ENCODE data around the gene SLC13A5.

The SLC13A5 gene

DNA sequence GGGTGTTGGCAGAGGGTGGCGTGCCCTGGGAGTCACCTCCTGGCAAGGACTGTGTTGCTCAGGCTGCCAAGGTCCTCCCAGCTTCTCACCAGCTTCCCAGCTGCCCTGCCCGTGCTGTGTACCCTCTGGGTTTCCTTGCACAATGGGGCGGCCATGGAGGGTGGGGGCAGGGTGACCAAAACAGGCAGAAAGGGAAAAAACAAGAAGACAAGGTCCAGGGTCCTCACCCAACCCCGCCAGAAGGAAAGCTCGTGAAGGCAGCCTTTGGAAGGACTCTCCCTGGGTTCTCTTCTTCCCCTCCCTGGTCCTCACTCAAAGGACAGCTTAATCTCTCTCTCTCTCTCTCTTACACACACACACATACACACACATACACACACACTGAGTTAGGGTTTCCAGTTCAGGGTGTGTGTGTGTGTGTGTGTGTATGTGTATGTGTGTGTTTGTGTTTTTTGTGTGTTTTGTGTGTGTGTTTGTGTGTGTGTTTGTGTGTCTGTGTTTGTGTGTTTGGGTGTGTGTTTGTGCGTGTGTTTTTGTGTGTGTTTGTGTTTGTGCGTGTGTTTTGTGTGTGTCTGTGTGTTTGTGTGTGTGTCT, 2.0 kb downstream of the SLC13A5 start:
- Histone ChIP-seq H3K27me3 (ENCODE audit: insufficient read depth, poor library complexity, severe bottlenecking) (peaks cover 2% of the 10 kb centered on the region), H3K27ac (replicated peaks) (no peak overlapping the region), H3K4me3 (replicated peaks; ENCODE audit: insufficient read depth, low read length) (no peak overlapping the region)
- no peak for TF ChIP-seq POLR2AphosphoS5 (IDR thresholded peaks at IDR 0.05; ENCODE audit: low read depth)
- no peak for TF ChIP-seq SPI1 (IDR thresholded peaks at IDR 0.05; ENCODE audit: borderline replicate concordance, low read depth)
- no peak for TF ChIP-seq GABPA (IDR thresholded peaks at IDR 0.05; ENCODE audit: low read depth)
- TF ChIP-seq, protein P1, sequence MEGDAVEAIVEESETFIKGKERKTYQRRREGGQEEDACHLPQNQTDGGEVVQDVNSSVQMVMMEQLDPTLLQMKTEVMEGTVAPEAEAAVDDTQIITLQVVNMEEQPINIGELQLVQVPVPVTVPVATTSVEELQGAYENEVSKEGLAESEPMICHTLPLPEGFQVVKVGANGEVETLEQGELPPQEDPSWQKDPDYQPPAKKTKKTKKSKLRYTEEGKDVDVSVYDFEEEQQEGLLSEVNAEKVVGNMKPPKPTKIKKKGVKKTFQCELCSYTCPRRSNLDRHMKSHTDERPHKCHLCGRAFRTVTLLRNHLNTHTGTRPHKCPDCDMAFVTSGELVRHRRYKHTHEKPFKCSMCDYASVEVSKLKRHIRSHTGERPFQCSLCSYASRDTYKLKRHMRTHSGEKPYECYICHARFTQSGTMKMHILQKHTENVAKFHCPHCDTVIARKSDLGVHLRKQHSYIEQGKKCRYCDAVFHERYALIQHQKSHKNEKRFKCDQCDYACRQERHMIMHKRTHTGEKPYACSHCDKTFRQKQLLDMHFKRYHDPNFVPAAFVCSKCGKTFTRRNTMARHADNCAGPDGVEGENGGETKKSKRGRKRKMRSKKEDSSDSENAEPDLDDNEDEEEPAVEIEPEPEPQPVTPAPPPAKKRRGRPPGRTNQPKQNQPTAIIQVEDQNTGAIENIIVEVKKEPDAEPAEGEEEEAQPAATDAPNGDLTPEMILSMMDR (IDR thresholded peaks at IDR 0.05; ENCODE audit: insufficient read depth, low read length), result no peak
- TF ChIP-seq, protein P2, sequence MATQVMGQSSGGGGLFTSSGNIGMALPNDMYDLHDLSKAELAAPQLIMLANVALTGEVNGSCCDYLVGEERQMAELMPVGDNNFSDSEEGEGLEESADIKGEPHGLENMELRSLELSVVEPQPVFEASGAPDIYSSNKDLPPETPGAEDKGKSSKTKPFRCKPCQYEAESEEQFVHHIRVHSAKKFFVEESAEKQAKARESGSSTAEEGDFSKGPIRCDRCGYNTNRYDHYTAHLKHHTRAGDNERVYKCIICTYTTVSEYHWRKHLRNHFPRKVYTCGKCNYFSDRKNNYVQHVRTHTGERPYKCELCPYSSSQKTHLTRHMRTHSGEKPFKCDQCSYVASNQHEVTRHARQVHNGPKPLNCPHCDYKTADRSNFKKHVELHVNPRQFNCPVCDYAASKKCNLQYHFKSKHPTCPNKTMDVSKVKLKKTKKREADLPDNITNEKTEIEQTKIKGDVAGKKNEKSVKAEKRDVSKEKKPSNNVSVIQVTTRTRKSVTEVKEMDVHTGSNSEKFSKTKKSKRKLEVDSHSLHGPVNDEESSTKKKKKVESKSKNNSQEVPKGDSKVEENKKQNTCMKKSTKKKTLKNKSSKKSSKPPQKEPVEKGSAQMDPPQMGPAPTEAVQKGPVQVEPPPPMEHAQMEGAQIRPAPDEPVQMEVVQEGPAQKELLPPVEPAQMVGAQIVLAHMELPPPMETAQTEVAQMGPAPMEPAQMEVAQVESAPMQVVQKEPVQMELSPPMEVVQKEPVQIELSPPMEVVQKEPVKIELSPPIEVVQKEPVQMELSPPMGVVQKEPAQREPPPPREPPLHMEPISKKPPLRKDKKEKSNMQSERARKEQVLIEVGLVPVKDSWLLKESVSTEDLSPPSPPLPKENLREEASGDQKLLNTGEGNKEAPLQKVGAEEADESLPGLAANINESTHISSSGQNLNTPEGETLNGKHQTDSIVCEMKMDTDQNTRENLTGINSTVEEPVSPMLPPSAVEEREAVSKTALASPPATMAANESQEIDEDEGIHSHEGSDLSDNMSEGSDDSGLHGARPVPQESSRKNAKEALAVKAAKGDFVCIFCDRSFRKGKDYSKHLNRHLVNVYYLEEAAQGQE (IDR thresholded peaks at IDR 0.05; ENCODE audit: insufficient replicate concordance, low read depth), result no peak
- peak in 1 of 2 experiments; percentile 5 for DNase-seq (ENCODE audit: low read depth in 1 of 2, low spot score in 1 of 2)

DNA sequence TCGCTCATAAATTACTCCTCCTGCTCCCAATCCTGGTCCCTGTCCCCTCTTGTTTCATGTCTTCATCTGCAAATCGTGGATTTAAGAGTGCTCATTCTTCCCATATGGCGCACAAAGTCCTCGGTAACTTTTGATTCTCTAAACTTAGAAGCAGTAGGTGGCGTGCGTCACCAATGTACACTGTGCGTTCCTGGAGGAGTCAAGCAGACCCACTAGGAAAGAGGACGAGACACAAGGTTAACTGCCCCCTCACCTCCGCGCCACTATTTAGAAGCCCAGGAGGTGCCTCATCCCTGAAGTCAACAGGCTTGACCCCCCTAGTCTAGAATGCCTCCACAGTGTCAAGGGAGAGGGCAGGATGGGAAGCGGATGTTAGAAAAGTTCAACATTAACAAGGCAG, 2.9 kb downstream of the SLC13A5 start:
- H3K27ac ChIP-seq (replicated peaks), result no peak overlapping the region
- no peak for DNase-seq (ENCODE audit: low read depth in 1 of 2, low spot score in 1 of 2)
- H3K4me3 ChIP-seq (replicated peaks; ENCODE audit: insufficient read depth, low read length), result no peak overlapping the region
- TF ChIP-seq GABPA (IDR thresholded peaks at IDR 0.05; ENCODE audit: low read depth) (no peak), SPI1 (IDR thresholded peaks at IDR 0.05; ENCODE audit: borderline replicate concordance, low read depth) (no peak), POLR2AphosphoS5 (IDR thresholded peaks at IDR 0.05; ENCODE audit: low read depth) (no peak)
- TF ChIP-seq, protein P1 (IDR thresholded peaks at IDR 0.05; ENCODE audit: insufficient read depth, low read length), result no peak
- TF ChIP-seq, protein P2 (IDR thresholded peaks at IDR 0.05; ENCODE audit: insufficient replicate concordance, low read depth), result no peak
- H3K27me3 ChIP-seq (ENCODE audit: insufficient read depth, poor library complexity, severe bottlenecking), result peaks cover 2% of the 10 kb centered on the region

DNA sequence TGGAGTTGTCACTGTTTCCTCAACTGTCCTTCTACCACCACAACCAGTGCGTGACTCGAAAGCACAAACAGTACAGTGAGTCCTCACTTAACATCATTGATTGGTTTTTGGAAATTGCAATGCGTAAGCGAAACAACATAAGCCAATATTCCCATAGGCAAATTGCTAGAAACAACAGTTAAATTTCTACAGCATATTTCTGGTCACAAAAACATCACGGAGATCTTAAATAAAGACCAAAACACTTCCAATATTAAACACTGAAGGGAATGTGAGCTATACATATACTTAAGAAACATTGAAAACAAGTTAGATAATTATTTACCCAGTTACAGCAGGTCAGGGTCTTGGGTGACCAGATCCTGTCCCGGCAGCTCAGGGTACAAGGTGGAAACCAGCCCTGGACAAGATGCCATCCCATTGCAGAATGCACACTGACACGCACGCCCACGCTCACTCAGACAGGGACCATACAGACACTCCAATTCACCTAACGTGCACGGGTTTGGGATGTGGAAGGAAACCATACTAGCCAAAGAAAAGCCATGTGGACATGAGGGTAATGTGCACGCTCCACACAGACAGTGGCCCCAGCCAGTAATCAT, 4.7 kb downstream of the SLC13A5 start:
- H3K27ac ChIP-seq (replicated peaks), result no peak overlapping the region
- TF ChIP-seq POLR2AphosphoS5 (IDR thresholded peaks at IDR 0.05; ENCODE audit: low read depth) (no peak), SPI1 (IDR thresholded peaks at IDR 0.05; ENCODE audit: borderline replicate concordance, low read depth) (no peak), GABPA (IDR thresholded peaks at IDR 0.05; ENCODE audit: low read depth) (no peak)
- TF ChIP-seq, protein P2 (IDR thresholded peaks at IDR 0.05; ENCODE audit: insufficient replicate concordance, low read depth), result no peak
- TF ChIP-seq, protein P1 (IDR thresholded peaks at IDR 0.05; ENCODE audit: insufficient read depth, low read length), result no peak
- no peak for DNase-seq (ENCODE audit: low read depth in 1 of 2, low spot score in 1 of 2)
- no peak overlapping the region for H3K4me3 ChIP-seq (replicated peaks; ENCODE audit: insufficient read depth, low read length)
- no peaks in the 10 kb centered on the region for H3K27me3 ChIP-seq (ENCODE audit: insufficient read depth, poor library complexity, severe bottlenecking)

Data from HL-60 (cell line).